HG02571 (cell line): ENCODE results near the gene ARAF.
"Not testable (repeated sequence)": the region's sequence is repeated elsewhere in the genome, so short reads cannot be mapped to it uniquely, and the experiment has no call there.

Experiments used
- ATAC-seq: cut with Tn5 transposase; IDR thresholded peaks from one replicate; pipeline ENCODE4 v1.9.1; 2021; ENCODE audit warnings: mild to moderate bottlenecking, moderate library complexity; ENCODE audit not compliant: unreplicated experiment

The ARAF gene

DNA sequence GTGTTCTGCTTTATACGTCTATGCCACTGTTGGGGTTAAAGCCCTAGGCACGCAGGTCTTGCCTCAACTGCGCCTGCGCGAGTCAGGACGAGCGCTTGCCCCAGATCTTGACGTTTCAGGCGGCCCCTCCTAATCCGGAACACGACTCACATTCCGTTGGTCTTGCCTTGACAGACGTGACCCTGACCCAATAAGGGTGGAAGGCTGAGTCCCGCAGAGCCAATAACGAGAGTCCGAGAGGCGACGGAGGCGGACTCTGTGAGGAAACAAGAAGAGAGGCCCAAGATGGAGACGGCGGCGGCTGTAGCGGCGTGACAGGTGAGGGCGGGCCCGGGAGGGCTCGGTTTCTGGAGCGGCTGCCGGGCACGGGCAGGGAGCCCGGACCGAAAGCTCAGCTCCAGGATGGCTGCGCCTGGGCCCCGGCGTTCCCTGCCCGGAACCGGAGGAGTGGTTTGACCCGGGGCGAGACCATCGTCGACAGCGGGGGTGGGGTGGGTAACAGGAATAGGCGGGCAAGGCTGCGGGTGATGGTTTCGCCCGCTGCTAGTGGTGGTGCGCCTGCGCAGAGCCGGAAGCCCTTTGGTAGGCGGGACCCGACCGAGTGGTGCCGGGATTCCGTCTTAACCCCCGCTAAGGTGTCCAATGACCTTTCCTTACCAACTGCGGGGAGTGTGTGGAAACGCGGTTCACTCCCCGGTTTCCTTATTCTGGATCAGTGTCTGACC is at the start of gene ARAF:
TSS of gene ARAF (plus strand) at position 272 of the 725 bp plus-strand sequence. CDS start 1,763 bp downstream, outside the sequence.
- peak; percentile 89 for ATAC-seq

- ATAC-seq = not testable (repeated sequence)
Measured at GRCh38 chrX:47512383-47512782, 48.6 kb upstream of the ARAF start.

DNA sequence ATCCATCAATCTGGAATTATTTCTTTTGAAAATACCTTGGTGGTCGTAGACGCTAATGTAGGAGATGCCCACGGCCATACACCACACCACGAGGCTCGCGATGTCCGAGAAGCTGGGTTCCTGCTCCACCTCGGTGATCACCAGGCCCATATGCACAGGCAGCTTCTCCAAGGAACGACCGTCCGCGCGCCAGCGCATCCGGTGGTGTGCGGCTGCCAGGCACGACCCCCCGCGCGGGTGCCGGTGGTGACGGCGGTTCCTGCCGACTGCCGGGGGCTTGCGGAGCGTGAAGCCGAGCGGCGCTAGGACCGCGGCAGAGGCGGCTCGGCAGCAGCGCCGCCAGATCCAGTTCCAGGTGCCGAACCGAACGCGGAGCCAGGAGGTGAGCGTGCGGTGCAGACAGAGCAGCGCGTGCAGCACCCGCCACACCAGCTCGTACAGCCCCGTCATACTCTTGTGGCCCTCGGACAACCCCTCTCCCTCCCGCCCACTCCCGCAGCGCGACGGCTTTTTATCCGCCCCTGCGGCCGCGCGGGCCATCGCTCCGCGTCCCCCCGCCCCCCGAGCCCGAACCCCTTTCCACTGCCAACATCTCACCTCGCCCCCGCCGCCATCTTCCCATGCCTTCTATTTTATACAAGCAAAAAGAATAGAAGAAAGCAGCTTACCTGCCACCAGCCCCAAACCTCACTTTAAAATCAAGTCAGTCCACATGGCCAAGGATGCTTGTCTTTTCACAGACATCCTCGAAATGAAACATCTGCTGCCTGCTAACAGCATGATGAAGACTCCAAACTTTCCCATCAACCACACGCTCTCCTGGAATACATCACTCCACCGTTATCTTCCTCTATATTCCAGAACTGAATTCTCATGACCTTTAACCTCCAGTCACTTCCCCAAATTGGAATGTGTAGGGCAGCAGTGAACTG is 47.7 kb upstream of the ARAF start:
- ATAC-seq = not testable (repeated sequence)

DNA sequence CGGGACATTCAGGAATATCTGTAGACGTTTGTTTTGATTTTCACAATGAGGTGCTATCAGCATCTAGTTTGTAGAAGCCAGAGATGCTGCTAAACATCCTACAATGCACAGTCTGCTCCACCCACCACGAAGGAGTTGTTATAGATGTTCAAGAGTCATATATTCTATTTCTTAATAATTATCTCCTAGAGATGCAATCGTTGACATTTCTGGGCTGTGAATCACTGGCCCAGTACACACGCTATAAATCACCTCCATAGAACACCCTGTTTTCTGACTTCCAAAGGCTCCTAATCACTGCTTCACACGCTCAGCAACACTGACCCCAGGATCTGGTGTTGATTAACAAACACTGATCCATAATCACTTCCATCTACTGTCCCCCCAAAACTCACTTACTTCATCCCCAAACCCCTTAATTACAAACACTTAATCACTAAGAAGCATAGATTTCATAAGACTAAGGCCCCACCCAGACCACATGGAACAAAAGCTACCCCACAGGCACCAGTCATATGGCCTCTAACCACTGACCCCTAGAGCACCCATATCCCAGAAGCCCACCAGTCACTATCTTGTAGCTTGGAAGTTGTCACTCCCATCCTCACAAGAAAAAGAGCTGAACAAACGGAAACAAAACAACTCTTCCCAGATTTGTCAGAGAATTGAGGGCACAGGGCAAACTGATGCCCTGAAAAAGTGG is 46.3 kb upstream of the ARAF start:
- ATAC-seq = no peak

DNA sequence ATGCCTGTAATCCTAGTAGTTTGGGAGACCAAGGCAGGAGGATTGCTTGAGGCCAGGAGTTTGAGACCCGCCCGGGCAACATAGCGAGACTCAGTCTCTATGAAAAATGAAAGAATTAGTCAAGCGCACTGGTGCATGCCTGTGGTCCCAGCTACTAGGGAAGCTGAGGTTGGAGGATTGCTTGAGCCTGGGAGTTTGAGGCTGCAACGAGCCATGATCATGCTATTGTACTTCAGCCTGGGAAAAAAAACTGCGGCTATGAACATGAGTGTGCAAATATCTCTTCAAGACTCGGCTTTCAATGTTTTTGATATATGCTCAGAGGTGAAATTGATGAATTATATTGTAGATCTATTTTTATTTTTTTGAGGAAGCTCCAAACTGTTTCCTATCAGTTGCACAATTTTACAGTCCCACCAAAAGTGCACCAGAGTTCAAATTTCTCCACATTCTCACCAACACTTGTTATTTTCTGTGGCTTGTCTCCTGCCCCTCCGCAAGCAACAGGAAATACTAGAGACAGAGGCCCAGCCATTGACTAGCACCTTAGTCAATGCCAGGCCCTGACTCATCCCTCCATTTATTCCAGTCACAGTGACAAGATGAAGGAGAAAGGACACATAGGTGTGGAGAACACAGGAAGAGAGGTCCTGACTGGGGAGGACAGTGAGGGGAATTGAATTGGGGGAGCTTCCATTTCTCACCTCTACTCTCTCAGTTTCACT is 44.9 kb upstream of the ARAF start:
- ATAC-seq = no peak

DNA sequence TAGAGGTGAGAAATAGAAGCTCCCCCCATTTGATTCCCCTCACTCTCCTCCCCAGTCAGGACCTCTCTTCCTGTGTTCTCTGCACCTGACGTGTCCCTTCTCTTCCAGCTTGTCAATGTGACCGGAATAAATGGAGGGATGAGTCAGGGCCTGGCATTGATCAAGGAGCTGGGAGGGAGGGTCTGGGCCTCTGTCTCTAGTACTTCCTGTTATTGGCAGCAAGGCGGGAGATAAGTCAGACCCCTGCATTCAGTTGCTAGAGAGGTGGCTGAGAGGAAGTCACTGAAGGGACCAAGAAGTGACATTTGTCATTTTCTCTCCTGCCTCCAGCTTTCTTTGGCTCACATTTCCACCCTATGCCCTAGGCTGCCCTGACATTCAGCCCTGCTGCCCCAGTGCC is 42.9 kb upstream of the ARAF start:
- no peak for ATAC-seq

DNA sequence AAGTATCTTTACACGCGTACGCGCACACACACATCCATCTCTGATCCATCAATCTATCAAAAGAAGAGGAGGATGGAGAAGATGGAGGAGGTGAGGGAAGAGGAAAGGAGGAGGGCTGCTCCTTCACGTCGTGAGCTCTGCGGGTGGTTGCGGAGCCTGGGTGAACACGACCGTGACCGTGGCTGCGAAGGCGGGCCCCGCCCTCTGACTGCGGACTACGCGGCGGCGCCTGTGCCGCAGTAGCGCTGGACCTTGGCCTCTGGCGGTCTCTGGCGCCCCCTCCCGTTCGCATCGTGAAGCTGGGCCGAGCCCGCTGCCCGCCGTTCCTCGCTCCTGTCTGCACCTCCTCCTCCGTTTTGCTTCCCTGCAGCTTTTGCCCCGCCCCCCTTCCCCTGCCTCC is 37.7 kb upstream of the ARAF start:
- peak; percentile 82 for ATAC-seq

DNA sequence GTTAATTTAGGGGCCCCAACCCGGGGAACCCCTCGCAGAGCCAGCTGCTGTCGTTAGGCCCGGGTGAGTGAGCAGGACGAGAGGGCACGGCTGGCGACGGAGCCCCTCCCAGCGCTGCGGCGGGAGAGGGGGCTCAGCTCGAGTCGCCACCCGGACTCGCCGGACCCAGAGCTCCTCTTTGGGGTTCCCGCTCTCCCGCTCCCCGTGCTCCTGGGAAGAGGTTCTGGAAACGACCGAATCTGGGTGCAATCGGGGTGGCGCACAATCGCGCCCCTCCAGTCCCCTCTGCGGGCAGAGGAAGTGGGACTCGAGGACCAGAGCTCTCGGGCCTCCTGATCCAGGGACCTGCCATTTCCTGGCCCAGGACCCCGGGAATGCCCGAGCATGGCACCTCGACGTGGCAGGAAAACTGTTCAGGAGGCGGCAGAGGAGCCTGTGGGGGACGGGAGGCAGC is 37.3 kb upstream of the ARAF start:
- no peak for ATAC-seq

- no peak for ATAC-seq
Measured at GRCh38 chrX:47529548-47529947, 31.5 kb upstream of the ARAF start.

DNA sequence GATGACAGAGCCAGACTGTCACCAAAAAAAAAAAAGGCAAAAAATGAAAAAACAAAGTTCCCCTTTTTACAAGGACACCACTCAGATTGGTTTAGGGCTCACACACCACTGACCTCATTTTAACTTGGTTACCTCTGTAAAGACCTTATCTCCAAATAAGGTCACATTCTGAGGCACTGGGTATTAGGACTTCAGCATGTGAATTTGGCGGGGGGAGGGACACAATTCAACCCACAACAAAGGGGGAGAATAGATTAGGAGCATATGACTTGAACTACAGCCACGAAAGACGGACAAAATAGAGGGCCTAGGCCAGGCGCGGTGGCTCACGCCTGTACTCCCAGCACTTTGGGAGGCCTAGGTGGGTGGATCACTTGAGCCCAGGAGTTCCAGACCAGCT is 31.0 kb upstream of the ARAF start:
- no peak for ATAC-seq

DNA sequence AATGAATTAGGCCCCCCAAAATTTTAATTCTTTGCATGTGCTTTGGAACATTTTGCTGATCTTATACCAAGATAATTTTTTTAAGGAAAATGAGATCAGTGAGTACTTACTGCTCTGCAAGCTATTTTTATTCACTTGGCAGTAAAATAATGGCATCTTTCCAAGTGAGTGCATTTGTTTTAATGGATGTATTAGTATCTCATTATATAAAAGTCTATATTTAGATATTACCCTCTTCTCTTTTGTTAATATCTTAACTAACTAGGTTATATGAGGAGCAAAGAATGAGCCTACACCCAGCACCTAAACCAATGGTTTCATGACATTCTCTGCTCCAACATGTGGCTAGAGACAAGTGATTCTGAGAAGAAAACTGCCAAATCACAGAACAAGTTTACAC is 21.1 kb upstream of the ARAF start:
- ATAC-seq = no peak

GRCh38 chrX:47540754-47541538 is 20.1 kb upstream of the ARAF start:
- no peak for ATAC-seq

GRCh38 chrX:47543496-47543895 is 17.5 kb upstream of the ARAF start:
- ATAC-seq = no peak

DNA sequence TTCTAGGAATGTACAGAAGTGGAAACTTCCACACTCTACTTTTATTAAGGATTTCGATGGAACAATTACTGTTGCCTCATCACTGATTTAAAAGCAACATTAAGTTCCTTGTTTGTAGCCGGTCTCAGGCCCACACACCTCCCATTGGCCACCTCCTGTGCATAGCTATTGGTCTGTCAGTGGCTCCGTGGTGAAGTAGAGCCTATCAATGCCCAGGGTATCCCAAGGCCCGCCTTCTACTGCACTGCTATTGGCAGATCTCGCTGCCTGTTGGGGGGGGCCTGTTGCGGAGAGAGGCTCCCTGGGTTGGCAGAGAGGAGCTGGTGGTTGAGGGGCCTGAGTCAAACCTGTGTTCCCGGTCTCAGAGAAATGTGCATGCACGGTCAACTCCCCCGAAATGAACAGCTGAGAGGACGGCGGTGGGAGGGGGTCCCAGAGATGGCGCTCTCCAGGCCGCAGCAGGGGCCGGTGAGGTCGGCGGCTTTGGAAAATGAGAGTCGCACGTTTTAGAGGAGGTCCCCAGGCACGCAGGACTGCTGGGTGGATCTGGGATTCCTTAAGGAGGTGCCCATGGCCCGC is 4.9 kb upstream of the ARAF start:
- peak; percentile 85 for ATAC-seq

DNA sequence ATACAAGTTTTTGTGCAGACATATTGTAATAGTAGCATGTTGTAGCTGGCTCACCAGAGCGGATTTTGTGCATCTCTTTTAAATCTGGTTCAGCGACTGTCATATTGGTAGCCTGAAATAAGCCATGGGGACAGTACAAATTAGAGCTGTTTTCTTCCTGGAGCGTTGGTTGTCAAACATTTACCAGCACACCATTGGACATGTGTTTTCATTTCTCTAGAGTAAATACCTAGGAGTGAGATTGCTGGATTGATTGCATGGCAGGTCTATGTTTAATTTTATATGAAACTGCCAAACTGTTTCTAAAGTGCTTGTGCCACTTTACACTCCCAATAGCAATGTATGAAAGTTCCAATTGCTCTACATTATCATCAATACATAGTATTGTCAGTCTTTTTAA is 2.6 kb upstream of the ARAF start:
- no peak for ATAC-seq

DNA sequence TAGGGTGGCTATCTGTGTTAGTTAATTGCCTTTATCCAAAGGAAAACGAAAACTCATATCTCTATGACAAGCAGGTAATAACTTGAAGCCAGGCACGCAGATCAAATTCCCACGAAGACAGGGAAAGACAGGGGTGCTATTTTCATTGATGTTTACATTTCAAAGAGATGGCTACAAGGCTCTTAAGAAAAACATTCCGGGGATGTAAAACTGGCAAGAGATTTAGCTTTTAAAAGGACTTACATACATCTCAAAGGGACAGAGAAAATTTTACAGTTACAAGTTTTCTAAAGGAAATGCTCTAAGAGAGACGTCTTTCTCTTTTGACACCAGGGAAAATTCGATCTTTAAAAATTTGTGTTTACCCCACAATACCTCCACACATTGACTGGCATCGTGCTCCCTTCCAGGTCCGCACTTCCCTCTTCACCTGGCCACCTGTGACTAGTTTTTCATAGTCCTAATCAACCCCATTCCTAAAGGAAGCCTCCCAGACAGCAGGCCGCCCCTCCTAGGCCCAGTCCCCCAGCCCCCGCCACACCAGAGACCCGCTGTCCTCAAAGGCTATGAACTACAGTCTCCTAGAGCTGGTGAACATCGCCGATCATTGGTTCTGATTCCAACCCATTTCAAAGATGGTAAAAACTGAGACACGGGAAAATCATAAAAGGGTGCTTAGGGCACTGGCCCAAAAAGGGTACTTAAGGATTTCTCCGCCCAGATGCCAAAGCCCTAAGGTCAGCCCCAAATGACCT is 649 bp upstream of the ARAF start:
- ATAC-seq = no peak

DNA sequence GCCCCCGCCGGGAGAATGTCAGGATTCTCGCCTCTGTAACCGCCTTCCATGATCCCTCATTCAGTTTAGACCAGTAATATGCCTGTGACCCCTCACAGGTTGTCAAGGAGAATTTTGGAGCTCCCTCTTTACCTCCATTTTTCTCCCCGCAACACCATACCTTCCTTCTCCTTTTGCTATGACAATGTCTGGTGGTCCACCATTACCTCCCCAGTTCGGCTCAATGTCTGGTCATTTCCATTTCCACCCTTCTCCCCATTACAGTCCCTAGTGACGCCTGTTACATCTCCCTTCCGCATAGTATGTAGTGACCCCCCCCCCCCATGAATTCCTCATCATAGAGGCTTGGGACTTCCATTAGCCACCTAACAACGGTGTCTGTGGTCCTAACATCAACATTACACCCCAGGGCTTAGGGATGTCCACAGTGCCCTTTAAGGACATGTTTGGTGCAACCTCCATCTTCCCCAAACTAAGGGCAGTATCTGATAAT is 700 bp downstream of the ARAF start:
- no peak for ATAC-seq

DNA sequence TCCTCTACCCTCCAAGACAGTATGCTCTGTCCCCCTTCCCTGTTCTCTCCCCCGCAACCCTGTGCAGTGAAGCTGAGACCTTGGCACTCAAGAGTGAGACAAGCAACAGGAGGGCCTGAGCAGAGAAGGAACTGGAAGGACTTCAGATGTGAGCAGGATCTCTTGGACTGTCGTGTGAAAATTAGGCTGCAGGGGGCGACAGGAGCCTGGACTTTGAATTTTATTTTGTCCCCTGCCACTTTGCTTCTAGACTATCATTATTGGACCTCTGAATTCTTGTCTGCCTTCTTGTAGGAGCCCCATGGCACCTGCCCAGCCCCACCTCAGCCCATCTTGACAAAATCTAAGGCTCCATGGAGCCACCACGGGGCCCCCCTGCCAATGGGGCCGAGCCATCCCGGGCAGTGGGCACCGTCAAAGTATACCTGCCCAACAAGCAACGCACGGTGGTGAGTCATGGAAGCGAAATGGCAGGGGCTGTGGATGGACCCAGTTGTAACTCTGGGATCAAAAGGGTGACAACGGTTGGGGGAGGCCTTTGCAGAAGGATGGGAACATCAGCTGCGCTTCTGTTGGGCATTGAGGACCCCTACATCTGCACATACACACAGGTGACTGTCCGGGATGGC is 1.7 kb downstream of the ARAF start:
- ATAC-seq = no peak
